HEK293 (cell line): ENCODE measurements around the gene JPH4.

Source experiments
- EGR2 ChIP-seq: fragments of 450-650 bp; formaldehyde crosslinking; IDR thresholded peaks from 2 replicates; pipeline ENCODE4 v1.5.1; 2016; ENCODE audit warnings: low read depth, missing biosample characterization, missing genetic modification characterization
- FEZF1 ChIP-seq: fragments of 450-650 bp; formaldehyde crosslinking; IDR thresholded peaks from 2 replicates; pipeline ENCODE4 v1.5.1; 2016; ENCODE audit warnings: missing biosample characterization, missing genetic modification characterization
- GFI1B ChIP-seq: fragments of 450-650 bp; formaldehyde crosslinking; IDR thresholded peaks from 2 replicates; pipeline ENCODE4 v1.5.1; 2016; ENCODE audit warnings: missing biosample characterization, missing genetic modification characterization
- HOXA7 ChIP-seq: sonication (generic); formaldehyde crosslinking; IDR thresholded peaks from 2 replicates; pipeline ENCODE4 v1.8.1; 2022; ENCODE audit warnings: missing genetic modification reagents, borderline replicate concordance
- KLF8 ChIP-seq: fragments of 450-650 bp; formaldehyde crosslinking; IDR thresholded peaks from 2 replicates; pipeline ENCODE4 v1.5.1; 2016; ENCODE audit warnings: missing biosample characterization, missing genetic modification characterization
- KLF9 ChIP-seq: fragments of 450-650 bp; formaldehyde crosslinking; IDR thresholded peaks from 2 replicates; pipeline ENCODE4 v1.5.1; 2016; ENCODE audit warnings: missing biosample characterization, missing genetic modification characterization, low read depth
- REPIN1 ChIP-seq: fragments of 450-650 bp; formaldehyde crosslinking; IDR thresholded peaks from 2 replicates; pipeline ENCODE4 v1.5.1; 2017; ENCODE audit warnings: missing biosample characterization, missing genetic modification characterization, low read depth
- SP2 ChIP-seq: fragments of 450-650 bp; formaldehyde crosslinking; IDR thresholded peaks from 2 replicates; pipeline ENCODE4 v1.5.1; 2016; ENCODE audit warnings: missing biosample characterization, missing genetic modification characterization
- TRIM28 ChIP-seq: IDR thresholded peaks from 2 replicates; pipeline ENCODE4 v1.6.1; 2011; ENCODE audit warnings: low read length, control low read depth, borderline replicate concordance
- TSHZ1 ChIP-seq: fragments of 450-650 bp; formaldehyde crosslinking; IDR thresholded peaks from 2 replicates; pipeline ENCODE4 v1.5.1; 2016; ENCODE audit warnings: missing biosample characterization, missing genetic modification characterization, borderline replicate concordance
- ZBTB1 ChIP-seq: fragments of 450-650 bp; formaldehyde crosslinking; IDR thresholded peaks from 2 replicates; pipeline ENCODE4 v1.5.1; 2016; ENCODE audit warnings: missing biosample characterization, missing genetic modification characterization
- ZFHX2 ChIP-seq: fragments of 450-650 bp; formaldehyde crosslinking; conservative IDR thresholded peaks from 2 replicates; pipeline ENCODE4 v1.5.1; 2016; ENCODE audit warnings: missing biosample characterization, missing genetic modification characterization
- ZFP69B ChIP-seq: fragments of 450-650 bp; formaldehyde crosslinking; IDR thresholded peaks from 2 replicates; pipeline ENCODE4 v1.5.1; 2016; ENCODE audit warnings: missing biosample characterization, missing genetic modification characterization
- ZNF138 ChIP-seq: fragments of 450-650 bp; formaldehyde crosslinking; IDR thresholded peaks from 2 replicates; pipeline ENCODE4 v1.5.1; 2016; ENCODE audit warnings: missing biosample characterization, missing genetic modification characterization, borderline replicate concordance
- ZNF148 ChIP-seq: fragments of 450-650 bp; formaldehyde crosslinking; IDR thresholded peaks from 2 replicates; pipeline ENCODE4 v1.5.0; 2017; ENCODE audit warnings: missing biosample characterization, missing genetic modification characterization, borderline replicate concordance
- ZNF157 ChIP-seq: fragments of 450-650 bp; formaldehyde crosslinking; IDR thresholded peaks from 2 replicates; pipeline ENCODE4 v1.5.1; 2016; ENCODE audit warnings: missing biosample characterization, missing genetic modification characterization
- ZNF214 ChIP-seq: fragments of 450-650 bp; formaldehyde crosslinking; IDR thresholded peaks from 2 replicates; pipeline ENCODE4 v1.5.1; 2017; ENCODE audit warnings: missing biosample characterization, mild to moderate bottlenecking, missing genetic modification characterization, borderline replicate concordance
- ZNF221 ChIP-seq: fragments of 450-650 bp; formaldehyde crosslinking; IDR thresholded peaks from 2 replicates; pipeline ENCODE4 v1.5.1; 2017; ENCODE audit warnings: missing biosample characterization, missing genetic modification characterization, borderline replicate concordance
- ZNF223 ChIP-seq: fragments of 450-650 bp; formaldehyde crosslinking; IDR thresholded peaks from 2 replicates; pipeline ENCODE4 v1.5.1; 2016; ENCODE audit warnings: missing biosample characterization, missing genetic modification characterization
- ZNF292 ChIP-seq: fragments of 450-650 bp; formaldehyde crosslinking; IDR thresholded peaks from 2 replicates; pipeline ENCODE4 v1.5.1; 2016; ENCODE audit warnings: low read depth, missing biosample characterization, missing genetic modification characterization, borderline replicate concordance
- ZNF335 ChIP-seq: fragments of 450-650 bp; formaldehyde crosslinking; conservative IDR thresholded peaks from 2 replicates; pipeline ENCODE4 v1.5.1; 2016; ENCODE audit warnings: missing biosample characterization, missing genetic modification characterization
- ZNF37A ChIP-seq: fragments of 450-650 bp; IDR thresholded peaks from 2 replicates; pipeline ENCODE4 v1.5.1; 2018; ENCODE audit warnings: missing biosample characterization, missing genetic modification characterization
- ZNF561 ChIP-seq: fragments of 450-650 bp; IDR thresholded peaks from 2 replicates; pipeline ENCODE4 v1.5.1; 2018; ENCODE audit warnings: missing biosample characterization, missing genetic modification characterization, borderline replicate concordance
- ZNF580 ChIP-seq: fragments of 450-650 bp; formaldehyde crosslinking; IDR thresholded peaks from 2 replicates; pipeline ENCODE4 v1.5.1; 2016; ENCODE audit warnings: missing biosample characterization, missing genetic modification characterization
- ZNF585B ChIP-seq: fragments of 450-650 bp; formaldehyde crosslinking; IDR thresholded peaks from 2 replicates; pipeline ENCODE4 v1.5.1; 2016; ENCODE audit warnings: missing biosample characterization, missing genetic modification characterization
- ZNF596 ChIP-seq: fragments of 450-650 bp; IDR thresholded peaks from 2 replicates; pipeline ENCODE4 v1.5.0; 2018; ENCODE audit warnings: missing biosample characterization, mild to moderate bottlenecking, missing genetic modification characterization, moderate library complexity
- ZNF629 ChIP-seq: fragments of 450-650 bp; formaldehyde crosslinking; IDR thresholded peaks from 2 replicates; pipeline ENCODE4 v1.5.1; 2017; ENCODE audit warnings: missing biosample characterization, missing genetic modification characterization
- ZNF768 ChIP-seq: fragments of 450-650 bp; formaldehyde crosslinking; IDR thresholded peaks from 2 replicates; pipeline ENCODE4 v1.5.1; 2018; ENCODE audit warnings: missing biosample characterization, mild to moderate bottlenecking, missing genetic modification characterization
- ZNF791 ChIP-seq: fragments of 450-650 bp; formaldehyde crosslinking; IDR thresholded peaks from 2 replicates; pipeline ENCODE4 v1.5.1; 2016; ENCODE audit warnings: missing biosample characterization, missing genetic modification characterization
- ZNF837 ChIP-seq: fragments of 450-650 bp; formaldehyde crosslinking; IDR thresholded peaks from 2 replicates; pipeline ENCODE4 v1.5.1; 2016; ENCODE audit warnings: missing biosample characterization, missing genetic modification characterization
- ZNF843 ChIP-seq: fragments of 450-650 bp; formaldehyde crosslinking; IDR thresholded peaks from 2 replicates; pipeline ENCODE4 v1.5.1; 2016; ENCODE audit warnings: missing biosample characterization, missing genetic modification characterization
- ZSCAN18 ChIP-seq: fragments of 450-650 bp; formaldehyde crosslinking; IDR thresholded peaks from 2 replicates; pipeline ENCODE4 v1.5.1; 2016; ENCODE audit warnings: missing biosample characterization, missing genetic modification characterization

The JPH4 gene

GRCh38 chr14:23567186-23568020 is 11.2 kb downstream of the JPH4 start, which contains the start of gene AP1G2 (continued):
- TF ChIP-seq ZNF580 = no peak
- TF ChIP-seq HOXA7 (CRISPR knock-in tag) = no peak
- TF ChIP-seq TRIM28 = no peak
- no peak for TF ChIP-seq EGR2 (tag by site-specific recombination)
- TF ChIP-seq ZNF768 (tag by site-specific recombination) = no peak
- TF ChIP-seq ZNF837 (tag by site-specific recombination) = no peak
- peak; percentile 62; the same call in 1 of the 2 replicates for TF ChIP-seq ZNF629
- TF ChIP-seq ZSCAN18 (tag by site-specific recombination) = no peak
- peak; percentile 24; the same call in 1 of the 2 replicates for TF ChIP-seq ZNF561 (tag by site-specific recombination)
- no peak for TF ChIP-seq ZNF292
- no peak for TF ChIP-seq ZNF221 (tag by site-specific recombination)
- no peak for TF ChIP-seq REPIN1
- TF ChIP-seq SP2 (tag by site-specific recombination) = peak; percentile 89
- no peak for TF ChIP-seq ZNF37A (tag by site-specific recombination)
- TF ChIP-seq TSHZ1 (tag by site-specific recombination) = no peak
- TF ChIP-seq ZNF148 (tag by site-specific recombination) = no peak
- no peak for TF ChIP-seq ZNF791 (tag by site-specific recombination)
- TF ChIP-seq GFI1B (tag by site-specific recombination) = no peak
- TF ChIP-seq ZNF585B (tag by site-specific recombination) = no peak
- no peak for TF ChIP-seq FEZF1 (tag by site-specific recombination)
- no peak for TF ChIP-seq ZNF214 (tag by site-specific recombination)
- TF ChIP-seq ZNF138 (tag by site-specific recombination) = no peak
- peak; percentile 95 for TF ChIP-seq ZNF335 (tag by site-specific recombination)
- no peak for TF ChIP-seq ZNF157 (tag by site-specific recombination)
- no peak; the same call in 1 of the 2 replicates for TF ChIP-seq ZFP69B (tag by site-specific recombination)
- TF ChIP-seq KLF8 (tag by site-specific recombination) = peak; percentile 96
- TF ChIP-seq ZFHX2 (tag by site-specific recombination) = no peak
- no peak for TF ChIP-seq ZNF223
- no peak for TF ChIP-seq ZNF596 (tag by site-specific recombination)
- peak; percentile 81 for TF ChIP-seq KLF9 (tag by site-specific recombination)
- no peak for TF ChIP-seq ZNF843
- TF ChIP-seq ZBTB1 (tag by site-specific recombination) = no peak
